HPDE6-E6E7 (cell line): Measurements from ENCODE around the gene DHRS1.

Experiments used
- DNase-seq: peaks from one replicate; pipeline ENCODE4 v3.0.0; 2011; ENCODE audit warnings: missing footprints; ENCODE audit errors: extremely low spot score

The DHRS1 gene

DNA sequence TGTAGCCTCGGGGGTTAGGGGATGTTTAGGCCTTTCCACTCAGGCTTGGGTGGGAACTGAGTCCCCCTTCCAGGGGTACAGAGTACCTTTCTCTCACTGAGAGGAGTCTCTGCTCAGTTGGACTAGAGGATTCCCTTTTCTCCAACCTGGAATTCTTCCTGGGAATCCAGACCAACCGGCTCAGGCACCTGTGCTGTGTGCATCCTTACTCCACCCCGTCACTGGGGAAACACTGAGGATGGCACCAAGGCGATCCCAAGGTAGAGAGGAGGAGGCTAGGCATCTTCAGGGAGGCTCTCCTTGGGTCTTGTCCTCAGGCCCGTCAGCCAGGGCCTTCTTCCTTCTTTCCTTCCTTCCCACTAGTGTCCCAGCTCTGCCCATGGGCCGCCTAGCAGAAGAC lies 35.7 kb downstream of the DHRS1 start:
- DNase-seq, result peak; percentile 41

DNA sequence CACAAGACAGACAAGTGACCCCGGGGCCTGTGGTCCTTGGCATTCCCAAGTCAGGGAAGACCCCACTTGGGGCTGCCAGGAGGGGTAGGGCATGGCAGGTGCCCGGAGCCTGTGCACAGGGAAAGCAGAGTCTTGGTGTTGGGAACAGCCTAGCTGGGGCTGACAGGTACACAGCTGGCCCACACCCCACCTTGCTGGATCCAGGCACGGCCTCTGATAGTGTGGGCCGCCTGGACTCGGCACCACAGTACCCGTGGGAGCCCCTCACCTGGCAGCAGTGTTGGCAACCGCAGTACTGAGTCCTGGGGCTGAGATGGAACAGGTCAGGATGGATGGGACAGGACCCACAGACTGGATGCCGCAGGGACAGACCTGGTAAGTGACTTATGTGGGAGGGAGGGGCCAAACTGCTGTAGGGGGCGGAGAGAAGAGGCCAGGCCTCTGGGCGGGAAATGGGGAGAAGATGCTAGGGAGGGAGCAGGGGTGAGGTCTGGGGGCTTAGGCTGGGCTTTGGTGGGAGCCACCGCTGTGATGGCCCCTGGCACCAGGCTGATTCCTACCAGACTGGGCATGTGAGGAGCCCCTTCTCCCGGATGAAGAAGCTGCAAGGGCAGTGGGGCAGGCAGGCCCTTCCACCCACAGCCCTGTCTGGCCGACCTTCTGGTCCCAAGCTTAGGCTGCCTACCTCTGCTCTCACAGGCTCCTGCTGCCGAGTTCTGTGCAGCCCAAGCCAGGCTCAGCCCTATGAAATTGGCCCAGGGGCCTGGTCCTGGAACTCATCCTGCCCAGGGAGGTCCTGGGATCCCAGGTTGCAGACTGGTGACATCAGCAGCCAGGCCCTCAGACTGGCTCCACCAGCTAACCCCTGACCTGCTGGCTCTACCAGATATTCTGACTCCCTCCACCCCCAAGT lies 36.5 kb downstream of the DHRS1 start, which contains the start of gene TGM1:
TSS of gene TGM1 (minus strand) at position 357 of the 913 bp plus-strand sequence. CDS start 825 bp downstream, outside the sequence.
- no peak for DNase-seq

DNA sequence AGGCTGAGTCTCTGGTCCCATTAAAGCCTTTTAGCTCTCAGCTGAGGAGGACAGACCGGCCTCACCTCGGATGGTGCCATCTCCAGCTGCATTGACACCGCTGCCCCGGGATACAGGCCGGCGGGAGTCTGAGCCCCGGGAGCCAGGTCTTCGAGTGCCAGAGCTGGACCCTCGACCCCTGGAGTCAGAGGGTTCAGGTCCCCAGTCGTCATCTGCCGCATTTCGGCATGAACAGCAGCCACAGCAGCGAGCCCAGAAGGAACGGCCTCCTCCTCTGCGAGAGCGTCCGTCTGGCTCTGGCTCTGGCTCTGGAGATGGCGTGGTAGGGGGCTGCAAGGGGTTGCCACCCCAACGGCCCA lies 37.6 kb downstream of the DHRS1 start:
- no peak for DNase-seq

DNA sequence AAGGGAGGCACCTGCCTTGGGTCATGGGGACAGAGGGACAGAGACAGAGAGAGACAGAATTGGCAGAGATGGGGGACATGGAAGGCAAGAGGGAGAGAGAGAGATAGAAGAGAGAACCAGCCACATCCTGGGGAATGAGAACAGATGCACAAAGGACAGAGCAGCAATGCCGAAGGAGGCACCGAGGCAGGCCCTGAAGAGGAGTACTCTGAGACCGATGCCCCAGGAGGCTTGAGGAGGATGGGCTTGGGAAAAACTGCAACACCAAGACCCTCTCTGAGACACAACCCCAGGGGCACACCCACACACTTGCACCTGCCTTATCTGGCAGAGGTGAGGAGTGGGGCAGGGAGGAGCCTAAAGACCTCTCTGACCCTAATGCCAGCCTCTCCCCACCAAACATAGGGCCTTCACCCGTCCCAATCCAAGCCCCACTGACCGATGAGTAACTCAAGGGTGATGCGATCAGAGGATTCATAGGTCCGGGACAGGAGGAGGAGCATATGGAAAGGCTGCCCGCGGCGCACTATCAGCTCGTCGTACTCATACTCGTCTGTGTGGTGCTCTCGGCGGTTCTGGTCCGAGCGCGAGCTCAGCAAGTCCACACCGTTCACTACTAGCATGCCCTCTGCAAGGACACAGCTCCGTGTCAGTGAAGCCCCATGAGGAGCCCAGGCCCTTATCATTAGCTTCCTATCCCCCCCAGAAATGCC lies 38.2 kb downstream of the DHRS1 start:
- no peak for DNase-seq

DNA sequence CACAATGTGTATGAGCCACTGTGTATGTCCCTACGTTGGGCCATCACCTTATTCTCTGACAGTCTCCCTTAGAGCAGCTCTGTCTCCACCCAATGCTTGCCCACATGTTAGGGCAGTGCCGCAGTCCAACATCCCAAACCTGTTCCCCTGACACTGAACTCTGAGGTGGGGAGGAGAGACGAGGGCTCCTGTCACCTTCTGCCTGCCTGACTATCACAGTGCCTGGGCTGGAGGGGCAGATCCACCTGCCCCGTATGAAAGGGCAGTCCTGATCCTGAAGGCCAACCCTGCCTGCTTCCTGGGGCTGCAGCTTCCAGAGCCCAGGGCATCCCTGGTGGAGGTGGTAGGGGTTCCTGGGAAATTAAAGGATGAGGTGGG lies 38.8 kb downstream of the DHRS1 start:
- DNase-seq, result no peak

DNA sequence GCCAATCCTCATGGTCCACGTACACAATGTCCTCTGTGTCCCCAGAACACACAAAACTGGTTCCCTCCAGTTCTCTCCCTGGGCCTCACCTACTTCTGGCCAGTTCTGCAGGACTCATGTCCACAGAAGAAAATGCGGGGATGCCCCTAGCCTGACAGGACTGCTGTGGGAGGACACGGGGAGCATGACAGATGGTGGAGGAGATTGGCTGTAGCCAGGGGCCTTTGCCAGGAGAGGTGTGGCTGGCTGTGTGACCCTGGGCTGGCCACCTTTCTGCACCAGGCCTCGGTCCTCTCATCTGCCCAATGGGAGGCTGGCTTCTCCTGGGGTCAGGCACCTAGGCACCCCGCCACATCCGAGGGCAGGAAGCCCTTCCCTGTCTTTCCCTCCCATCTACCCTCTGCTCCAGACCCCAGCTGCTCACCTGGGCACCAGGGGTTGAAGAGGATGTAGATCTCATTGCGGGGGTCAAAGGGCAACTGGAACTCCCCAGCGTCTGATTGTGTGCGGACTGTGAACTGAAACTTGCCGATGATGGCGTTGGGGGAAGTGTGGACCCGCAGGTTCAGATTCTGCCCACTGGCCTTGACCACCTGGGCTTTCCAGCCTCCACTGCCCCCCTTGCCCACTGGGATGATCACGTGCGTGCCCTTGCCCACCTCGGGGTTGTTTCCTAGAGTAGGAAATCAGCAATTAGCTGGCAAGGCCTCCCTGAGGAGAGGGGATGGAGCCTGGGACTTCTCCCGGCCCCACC lies 39.4 kb downstream of the DHRS1 start:
- DNase-seq, result no peak

DNA sequence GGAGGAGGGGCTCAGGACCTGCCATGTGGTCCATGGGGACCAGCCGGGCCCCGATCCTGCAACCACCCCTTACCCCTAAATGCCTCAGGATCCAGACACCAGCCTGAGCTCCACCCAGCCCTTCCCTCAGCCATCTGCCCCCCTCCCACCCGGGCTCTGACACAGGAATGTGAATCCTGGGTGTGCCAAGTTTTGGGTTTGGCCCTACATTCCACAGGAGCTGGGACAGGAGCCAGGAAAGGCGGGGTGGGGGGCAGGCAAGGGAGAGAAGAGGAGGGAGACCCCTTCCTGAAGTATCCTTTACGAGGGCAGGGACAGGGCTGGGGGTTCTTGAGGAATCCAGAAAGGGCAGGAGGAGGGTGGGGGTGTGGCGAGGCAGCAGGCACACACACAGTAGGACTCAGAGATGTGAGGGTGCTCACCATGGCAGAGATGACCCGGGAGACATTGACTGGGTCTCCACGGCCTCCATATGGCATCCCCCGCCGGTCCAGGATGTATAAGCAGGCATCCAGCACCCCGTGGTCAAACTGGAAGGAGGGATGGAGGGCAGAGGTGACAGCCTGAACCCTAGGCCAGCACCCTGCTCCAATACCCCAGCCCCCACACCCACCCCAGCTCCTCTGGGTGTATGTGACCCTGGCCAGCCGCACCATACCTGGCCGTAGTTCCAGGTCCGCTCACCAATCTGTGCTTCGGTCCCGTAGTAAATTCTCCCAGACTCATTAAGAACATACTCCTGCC lies 40.1 kb downstream of the DHRS1 start:
- no peak for DNase-seq

DNA sequence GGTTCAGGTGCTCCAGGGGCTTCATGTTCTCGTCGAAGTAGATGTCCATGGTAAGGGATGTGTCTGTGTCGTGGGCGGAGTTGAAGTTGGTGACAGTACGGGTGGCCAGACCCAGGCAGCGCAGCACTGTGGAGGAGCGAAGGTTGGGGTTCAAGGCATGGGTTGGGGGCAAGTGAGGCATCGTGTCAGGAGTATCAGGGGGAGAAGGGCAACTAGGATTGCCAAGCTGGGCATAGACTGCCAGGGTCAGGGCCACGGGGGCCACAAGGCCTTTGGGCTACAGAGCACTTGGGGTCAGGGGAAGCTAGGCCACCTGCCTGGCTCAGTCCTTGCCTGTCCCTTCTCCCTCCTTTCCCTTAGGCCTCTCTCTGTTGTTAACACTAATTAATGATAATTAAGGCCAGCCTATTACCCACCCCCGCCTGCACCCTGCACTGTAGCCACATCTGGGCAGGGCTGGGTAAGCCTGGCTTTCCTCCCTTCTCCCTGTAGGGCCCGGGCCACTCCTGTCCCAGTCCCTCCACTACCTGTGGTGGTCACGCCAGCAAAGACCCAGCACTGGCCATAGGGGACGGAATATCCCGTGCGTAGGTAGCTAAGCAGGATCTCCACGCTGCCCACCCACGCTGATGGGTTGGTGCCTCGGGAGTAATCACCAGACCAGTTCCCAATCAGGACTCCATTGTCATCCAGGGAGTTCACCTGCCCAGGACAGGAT lies 40.9 kb downstream of the DHRS1 start:
- no peak for DNase-seq

DNA sequence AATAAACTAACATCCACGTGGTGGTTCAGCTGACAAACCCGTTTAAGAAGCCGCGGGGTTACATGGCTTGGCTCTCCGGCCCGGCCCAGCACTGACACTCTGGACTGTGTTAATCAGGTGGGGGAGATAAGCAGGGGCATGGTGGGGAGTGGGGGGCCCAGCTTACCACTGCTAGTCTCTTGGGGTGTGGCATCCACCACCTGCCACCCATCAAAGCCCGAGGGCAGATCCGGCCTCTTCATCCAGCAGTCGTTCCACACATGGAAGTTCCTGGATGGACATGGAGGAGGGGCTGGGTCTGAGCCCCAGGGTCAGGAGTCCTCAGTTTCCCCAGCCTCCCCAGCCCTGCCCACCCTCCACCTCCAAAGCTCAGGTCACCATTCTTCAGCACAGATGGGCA lies 41.5 kb downstream of the DHRS1 start:
- no peak for DNase-seq

DNA sequence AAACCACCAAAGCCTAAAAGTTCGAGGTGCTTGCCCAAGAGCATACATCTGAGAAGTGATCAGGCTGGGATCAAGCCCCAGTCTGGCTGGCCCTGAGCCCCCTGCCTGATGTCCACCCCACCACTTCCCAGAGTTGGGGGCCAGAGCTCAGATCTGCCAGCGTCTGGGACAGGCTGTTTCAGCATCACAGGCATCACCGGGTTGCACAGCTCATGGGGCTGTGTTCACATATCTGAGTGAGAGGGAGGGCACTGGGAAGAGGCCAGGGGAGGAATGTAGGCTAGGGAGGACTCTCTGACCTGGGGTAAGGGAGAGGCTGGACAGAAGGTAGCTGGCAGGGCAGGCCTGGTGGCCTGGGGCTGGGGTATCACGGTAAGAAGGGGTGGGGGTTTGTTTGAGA lies 42.6 kb downstream of the DHRS1 start:
- DNase-seq, result no peak

DNA sequence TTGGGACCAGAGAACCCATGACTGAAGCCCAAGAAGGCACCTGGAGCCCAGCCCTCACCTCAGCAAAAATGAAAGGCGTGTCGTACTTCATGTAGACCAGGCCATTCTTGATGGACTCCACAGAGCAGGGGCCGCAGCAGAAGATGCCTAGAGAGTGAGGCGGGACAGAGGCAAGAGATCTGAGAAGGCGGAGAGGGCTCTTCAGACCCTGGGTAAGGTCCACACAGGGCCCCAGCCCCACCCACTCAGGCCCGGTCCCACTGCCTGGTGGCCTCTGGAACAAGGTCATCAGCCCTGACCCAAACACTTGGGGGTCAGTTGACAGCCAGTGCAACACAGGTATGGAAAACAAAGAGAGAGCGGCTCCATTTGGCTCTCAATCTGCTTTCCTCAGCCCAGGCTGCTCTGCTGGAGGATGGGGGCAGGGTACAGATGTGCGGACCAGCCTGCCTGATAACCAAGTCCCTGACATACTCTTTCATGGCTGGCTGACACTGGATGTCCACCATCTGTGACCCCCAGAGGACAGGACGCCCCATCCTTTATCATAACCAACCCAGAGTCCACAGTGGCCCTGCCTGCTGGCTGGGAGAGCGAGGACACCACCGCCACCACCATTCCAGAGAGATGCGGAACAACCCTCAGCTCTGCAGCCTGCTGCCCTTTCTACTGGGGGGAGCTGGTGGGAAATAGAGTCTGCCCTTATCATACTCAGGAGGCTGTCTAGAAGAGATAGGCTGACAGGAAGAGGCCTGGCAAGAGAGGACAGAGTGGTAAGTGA lies 43.5 kb downstream of the DHRS1 start:
- no peak for DNase-seq

DNA sequence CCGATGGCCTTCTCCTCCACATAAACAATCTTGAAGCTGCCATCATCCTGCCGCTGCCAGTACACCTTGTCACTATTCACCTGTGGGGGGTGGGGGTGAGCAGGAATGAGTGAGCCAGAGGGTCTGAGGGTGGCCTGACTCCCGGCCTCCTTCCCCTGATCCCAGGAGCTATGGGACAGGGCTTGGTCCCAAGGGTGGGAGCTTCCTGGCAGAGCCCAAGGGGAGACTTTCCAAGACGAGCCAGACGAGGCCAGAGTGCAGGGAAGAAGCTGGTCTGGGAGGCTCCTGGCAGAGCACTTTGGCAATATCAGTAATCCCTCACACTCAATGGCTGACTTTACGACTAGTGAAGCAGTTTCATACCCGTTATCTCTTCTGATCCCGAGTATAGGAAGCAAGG lies 44.1 kb downstream of the DHRS1 start:
- DNase-seq, result no peak

DNA sequence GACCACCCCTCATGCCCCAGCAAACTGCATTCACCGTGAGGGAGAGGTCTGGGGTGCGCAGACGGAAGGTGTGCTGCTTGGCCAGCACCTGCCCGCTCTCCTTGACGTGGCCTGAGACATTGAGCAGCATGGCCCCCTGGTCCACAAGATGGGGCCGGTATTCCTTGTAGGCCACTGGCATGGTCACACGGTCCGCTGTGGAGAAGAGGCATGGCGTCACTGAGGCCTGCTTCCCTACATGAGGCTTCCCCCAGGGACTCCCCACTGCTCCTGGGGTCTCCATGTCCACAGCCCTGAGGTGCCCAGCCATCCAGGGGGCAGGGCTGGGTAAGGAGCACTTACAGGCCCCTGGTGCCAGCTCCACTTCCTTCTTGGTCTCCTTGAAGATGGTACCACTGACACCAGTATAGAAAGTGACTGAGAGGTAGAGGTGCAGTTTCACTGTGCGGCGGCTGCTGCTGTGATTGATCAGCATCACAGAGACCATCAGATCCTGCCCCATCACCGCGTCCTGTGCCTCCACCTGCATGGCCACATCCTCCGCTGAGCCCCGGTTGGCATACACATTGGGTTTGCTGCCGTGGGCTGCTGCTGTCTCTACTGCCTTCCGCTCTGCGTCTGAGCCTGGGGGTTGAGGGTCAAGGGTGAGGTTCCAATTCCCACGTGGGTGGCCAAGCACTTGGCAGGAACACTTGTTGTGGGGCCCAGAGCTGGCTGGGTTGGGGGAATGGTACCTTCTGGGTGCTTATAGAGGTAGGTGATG lies 44.8 kb downstream of the DHRS1 start:
- DNase-seq, result no peak

DNA sequence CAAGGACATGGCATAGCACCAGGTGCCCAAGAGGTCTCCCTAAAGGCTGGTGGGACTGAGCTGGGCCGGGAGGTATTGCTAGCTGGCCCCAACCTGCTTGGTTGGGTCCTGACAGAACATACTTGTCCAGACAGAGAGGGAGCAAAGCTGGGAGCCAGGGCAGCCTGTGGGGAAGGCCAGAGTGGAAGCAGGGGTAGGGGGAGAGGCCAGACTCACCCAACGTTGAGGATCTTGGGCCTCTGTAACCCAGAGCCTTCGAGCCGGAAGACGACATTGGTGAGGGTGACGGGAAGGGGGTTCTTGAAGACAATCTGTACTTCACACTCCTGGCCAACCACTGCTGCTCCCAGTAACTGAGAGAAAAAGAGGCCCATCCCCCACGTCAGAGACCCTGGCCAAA lies 45.6 kb downstream of the DHRS1 start:
- DNase-seq, result no peak

DNA sequence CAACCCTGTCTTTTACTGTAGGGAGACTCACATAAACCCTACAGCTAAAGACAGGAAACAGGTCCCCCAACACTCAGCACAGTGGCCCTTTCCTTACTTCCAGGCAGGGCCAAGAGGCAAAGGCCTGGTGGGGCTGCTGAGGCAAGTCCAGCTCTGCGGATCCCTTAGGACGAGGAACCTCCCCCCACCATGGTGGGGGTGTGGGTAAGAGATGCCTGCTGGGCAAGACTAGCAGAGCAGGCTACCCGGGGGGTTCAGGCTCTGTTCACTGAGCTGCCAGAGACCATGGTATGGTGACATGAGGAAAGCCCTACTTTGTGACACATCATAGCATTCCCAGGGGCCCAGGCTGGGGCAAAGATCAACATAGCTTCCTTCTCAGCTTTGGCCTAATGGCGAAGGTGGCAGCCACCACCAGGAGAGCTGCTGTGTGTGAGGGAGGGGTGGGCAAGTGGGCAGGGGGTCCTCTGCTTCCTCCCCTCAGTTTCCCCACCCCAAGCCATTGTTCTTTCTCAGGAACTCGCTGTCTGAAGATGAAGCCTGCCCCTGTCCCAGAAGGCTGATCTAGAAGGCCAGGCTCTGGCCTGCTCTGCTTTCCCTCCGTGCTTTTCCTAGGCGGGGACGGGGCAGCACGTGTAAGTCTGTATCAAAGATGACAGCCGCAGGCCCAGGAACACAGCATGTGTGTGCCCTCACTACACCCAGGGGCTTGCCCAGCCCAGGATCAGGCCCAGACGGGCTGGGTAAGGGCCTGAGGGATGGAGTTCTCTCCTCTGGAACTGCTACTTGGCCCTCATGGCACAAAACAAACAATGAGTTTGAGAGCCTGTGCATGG lies 47.1 kb downstream of the DHRS1 start:
- no peak for DNase-seq

DNA sequence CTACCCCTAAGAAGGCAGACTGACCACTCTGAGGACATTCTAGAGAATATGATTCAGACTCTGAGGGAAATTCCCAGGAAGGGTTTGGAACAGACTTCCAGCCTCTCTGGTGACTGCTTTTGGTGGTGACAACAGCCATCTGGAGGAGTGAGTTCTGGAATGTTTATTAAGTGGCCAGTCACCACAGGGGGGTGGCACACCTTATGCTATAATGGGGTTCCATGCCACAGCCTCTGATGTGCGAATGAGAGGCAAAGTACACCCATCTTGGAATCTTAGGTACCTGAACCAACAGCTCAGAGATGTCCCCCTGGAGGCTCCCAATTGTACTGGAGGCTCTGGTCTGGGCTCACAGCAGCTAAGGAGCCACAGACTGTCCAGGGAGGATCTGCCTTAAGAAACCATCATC lies 47.7 kb downstream of the DHRS1 start:
- no peak for DNase-seq

DNA sequence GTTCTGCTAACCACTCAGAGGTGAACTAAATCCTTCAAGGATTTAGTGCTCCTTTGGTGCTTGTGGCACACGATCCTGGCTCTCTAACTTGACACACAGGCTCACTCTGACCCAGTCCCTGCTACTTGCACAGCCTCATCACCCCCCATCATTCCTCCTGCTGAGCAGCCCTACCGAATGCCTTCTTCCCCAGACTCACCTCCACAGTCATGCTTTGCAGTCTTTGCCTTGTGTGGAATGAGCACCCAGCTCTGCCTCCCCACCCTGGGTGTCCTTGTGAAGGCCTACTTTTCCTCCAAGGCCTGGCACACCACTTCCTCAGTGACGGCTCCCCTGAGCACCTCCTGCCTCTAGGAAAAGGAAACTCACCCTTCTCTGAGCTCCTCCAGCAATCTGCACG lies 49.2 kb downstream of the DHRS1 start:
- no peak for DNase-seq

DNA sequence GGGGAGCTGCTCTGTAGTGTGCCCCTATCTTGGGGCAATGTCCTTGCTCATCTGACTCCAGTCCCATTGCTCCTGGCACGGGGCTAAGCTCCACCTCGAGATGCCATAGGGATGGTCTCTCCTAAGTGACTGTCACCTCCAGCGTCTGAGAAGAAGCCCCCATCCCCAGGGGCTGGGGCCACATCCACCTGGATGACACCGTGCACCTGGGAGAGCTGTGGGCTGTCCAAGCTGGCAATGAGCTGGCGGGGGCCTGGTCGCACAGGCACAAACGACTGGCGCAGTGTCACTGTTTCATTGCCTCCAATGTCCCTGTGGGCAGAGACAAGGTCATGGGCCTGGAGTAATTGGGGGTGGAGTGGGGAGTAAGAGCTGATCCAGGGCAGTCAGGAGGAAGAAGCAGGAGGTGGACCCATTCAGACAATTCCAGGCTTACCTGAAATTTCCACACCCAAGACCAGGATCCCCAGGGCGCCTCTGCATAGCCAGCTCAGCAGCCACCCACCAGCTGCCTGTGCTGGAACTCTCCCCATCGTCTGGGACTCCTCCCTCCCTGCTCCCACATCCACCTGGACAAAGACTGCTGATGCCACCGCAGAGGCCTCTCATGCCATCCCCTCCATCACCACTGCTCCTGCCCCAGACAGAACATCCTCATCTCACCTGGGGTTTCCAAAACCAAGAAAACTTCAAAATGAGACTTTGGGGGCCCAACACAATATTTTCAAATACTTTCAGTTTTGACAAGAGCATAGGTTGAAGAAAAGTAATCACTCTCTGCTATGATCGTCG lies 50.2 kb downstream of the DHRS1 start:
- no peak for DNase-seq
